Activated T-cell treated with anti-CD3 and anti-CD28 coated beads for 1 hour (primary cell): ENCODE measurements around the gene TGM1.
"Not testable (repeated sequence)": the region's sequence is repeated elsewhere in the genome, so short reads cannot be mapped to it uniquely, and the experiment has no call there.

Experiments
- DNase-seq: peaks from one replicate; pipeline ENCODE4 v3.0.0-alpha.2; 2020; ENCODE audit warnings: low read depth

TGM1 gene

DNA sequence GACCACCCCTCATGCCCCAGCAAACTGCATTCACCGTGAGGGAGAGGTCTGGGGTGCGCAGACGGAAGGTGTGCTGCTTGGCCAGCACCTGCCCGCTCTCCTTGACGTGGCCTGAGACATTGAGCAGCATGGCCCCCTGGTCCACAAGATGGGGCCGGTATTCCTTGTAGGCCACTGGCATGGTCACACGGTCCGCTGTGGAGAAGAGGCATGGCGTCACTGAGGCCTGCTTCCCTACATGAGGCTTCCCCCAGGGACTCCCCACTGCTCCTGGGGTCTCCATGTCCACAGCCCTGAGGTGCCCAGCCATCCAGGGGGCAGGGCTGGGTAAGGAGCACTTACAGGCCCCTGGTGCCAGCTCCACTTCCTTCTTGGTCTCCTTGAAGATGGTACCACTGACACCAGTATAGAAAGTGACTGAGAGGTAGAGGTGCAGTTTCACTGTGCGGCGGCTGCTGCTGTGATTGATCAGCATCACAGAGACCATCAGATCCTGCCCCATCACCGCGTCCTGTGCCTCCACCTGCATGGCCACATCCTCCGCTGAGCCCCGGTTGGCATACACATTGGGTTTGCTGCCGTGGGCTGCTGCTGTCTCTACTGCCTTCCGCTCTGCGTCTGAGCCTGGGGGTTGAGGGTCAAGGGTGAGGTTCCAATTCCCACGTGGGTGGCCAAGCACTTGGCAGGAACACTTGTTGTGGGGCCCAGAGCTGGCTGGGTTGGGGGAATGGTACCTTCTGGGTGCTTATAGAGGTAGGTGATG lies 8.2 kb downstream of the TGM1 start:
- no peak for DNase-seq

DNA sequence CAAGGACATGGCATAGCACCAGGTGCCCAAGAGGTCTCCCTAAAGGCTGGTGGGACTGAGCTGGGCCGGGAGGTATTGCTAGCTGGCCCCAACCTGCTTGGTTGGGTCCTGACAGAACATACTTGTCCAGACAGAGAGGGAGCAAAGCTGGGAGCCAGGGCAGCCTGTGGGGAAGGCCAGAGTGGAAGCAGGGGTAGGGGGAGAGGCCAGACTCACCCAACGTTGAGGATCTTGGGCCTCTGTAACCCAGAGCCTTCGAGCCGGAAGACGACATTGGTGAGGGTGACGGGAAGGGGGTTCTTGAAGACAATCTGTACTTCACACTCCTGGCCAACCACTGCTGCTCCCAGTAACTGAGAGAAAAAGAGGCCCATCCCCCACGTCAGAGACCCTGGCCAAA lies 9.0 kb downstream of the TGM1 start:
- no peak for DNase-seq

DNA sequence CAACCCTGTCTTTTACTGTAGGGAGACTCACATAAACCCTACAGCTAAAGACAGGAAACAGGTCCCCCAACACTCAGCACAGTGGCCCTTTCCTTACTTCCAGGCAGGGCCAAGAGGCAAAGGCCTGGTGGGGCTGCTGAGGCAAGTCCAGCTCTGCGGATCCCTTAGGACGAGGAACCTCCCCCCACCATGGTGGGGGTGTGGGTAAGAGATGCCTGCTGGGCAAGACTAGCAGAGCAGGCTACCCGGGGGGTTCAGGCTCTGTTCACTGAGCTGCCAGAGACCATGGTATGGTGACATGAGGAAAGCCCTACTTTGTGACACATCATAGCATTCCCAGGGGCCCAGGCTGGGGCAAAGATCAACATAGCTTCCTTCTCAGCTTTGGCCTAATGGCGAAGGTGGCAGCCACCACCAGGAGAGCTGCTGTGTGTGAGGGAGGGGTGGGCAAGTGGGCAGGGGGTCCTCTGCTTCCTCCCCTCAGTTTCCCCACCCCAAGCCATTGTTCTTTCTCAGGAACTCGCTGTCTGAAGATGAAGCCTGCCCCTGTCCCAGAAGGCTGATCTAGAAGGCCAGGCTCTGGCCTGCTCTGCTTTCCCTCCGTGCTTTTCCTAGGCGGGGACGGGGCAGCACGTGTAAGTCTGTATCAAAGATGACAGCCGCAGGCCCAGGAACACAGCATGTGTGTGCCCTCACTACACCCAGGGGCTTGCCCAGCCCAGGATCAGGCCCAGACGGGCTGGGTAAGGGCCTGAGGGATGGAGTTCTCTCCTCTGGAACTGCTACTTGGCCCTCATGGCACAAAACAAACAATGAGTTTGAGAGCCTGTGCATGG lies 10.5 kb downstream of the TGM1 start:
- DNase-seq = no peak

DNA sequence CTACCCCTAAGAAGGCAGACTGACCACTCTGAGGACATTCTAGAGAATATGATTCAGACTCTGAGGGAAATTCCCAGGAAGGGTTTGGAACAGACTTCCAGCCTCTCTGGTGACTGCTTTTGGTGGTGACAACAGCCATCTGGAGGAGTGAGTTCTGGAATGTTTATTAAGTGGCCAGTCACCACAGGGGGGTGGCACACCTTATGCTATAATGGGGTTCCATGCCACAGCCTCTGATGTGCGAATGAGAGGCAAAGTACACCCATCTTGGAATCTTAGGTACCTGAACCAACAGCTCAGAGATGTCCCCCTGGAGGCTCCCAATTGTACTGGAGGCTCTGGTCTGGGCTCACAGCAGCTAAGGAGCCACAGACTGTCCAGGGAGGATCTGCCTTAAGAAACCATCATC lies 11.1 kb downstream of the TGM1 start:
- DNase-seq = no peak

DNA sequence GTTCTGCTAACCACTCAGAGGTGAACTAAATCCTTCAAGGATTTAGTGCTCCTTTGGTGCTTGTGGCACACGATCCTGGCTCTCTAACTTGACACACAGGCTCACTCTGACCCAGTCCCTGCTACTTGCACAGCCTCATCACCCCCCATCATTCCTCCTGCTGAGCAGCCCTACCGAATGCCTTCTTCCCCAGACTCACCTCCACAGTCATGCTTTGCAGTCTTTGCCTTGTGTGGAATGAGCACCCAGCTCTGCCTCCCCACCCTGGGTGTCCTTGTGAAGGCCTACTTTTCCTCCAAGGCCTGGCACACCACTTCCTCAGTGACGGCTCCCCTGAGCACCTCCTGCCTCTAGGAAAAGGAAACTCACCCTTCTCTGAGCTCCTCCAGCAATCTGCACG lies 12.6 kb downstream of the TGM1 start:
- no peak for DNase-seq

DNA sequence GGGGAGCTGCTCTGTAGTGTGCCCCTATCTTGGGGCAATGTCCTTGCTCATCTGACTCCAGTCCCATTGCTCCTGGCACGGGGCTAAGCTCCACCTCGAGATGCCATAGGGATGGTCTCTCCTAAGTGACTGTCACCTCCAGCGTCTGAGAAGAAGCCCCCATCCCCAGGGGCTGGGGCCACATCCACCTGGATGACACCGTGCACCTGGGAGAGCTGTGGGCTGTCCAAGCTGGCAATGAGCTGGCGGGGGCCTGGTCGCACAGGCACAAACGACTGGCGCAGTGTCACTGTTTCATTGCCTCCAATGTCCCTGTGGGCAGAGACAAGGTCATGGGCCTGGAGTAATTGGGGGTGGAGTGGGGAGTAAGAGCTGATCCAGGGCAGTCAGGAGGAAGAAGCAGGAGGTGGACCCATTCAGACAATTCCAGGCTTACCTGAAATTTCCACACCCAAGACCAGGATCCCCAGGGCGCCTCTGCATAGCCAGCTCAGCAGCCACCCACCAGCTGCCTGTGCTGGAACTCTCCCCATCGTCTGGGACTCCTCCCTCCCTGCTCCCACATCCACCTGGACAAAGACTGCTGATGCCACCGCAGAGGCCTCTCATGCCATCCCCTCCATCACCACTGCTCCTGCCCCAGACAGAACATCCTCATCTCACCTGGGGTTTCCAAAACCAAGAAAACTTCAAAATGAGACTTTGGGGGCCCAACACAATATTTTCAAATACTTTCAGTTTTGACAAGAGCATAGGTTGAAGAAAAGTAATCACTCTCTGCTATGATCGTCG lies 13.6 kb downstream of the TGM1 start:
- no peak for DNase-seq

DNA sequence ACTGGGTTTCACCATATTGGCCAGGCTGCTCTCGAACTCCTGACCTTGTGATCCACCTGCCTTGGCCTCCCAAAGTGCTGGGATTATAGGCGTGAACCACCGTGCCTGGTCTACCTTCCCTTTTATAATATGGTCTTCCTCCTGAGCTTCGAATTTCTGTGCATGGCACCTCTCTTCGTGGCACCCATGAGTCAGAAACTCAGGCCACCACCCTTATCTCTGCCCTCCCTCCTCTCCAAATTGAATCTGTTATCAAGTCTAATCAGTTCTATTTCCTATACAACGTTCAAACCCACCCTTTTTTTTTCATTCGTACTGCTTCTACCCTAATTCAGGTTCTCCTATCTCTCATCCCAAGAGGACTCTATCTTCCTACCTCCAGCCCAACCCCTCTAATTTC lies 15.6 kb downstream of the TGM1 start:
- no peak for DNase-seq

DNA sequence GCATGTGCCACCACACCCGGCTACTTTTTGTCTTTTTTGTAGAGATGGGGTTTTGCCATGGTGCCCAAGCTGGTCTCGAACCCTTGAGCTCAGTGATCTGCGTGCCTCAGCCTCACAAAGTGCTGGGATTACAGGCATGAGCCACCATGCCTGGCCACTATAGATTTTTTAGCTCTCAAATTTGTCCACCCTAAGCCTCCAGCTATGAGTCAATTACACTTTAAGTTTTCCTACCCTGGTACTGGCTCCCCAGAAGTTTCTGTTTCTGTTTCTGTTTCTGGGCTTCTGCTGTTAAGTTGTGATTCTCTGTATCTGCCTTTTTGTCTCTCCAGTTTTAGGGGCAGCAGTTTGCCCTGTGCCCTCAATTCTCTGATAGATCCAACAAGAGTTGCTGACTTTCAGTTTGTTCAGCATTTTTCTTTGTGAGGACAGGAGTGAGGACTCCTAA lies 16.2 kb downstream of the TGM1 start:
- no peak for DNase-seq

DNA sequence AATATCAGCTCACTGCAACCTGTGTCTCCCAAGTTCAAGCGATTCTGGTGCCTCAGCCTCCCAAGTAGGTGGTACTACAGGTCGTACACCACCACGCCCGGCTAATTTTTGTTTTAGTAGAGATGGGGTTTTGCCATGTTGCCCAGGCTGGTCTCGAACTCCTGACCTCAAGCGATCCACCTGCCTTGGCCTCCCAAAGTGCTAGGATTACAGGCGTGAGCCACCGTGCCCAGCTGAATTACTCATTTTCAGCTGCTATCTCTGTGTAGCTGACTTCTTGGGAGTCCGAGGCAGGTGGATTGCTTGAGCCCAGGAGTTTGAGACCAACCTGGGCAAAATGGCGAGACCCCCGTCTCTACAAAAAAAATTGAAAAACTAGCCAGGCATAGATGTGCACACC lies 17.6 kb downstream of the TGM1 start:
- not testable (repeated sequence) for DNase-seq

DNA sequence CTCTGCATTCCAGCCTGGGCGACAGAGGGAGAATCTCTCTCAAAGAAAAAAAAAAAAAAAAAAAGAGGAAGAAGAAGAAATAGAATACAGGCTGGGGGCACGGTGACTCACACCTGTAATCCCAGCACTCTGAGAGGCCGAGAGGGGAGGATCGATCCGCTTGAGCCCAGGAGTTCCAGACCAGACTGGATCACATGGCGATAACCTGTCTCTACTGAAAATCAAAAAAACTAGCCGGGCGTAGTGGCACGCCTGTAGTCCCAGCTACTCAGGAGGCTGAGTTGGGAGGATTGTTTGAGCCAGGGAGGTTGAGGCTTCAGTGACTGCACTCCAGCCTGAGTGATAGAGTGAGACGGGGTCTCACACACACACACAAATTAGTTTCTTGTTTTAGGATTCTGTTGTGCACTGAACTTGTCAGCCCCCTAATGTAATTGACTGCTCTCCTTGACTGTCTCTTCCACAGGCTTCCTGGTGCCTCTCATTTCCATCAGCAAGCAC lies 19.6 kb downstream of the TGM1 start:
- DNase-seq = no peak

DNA sequence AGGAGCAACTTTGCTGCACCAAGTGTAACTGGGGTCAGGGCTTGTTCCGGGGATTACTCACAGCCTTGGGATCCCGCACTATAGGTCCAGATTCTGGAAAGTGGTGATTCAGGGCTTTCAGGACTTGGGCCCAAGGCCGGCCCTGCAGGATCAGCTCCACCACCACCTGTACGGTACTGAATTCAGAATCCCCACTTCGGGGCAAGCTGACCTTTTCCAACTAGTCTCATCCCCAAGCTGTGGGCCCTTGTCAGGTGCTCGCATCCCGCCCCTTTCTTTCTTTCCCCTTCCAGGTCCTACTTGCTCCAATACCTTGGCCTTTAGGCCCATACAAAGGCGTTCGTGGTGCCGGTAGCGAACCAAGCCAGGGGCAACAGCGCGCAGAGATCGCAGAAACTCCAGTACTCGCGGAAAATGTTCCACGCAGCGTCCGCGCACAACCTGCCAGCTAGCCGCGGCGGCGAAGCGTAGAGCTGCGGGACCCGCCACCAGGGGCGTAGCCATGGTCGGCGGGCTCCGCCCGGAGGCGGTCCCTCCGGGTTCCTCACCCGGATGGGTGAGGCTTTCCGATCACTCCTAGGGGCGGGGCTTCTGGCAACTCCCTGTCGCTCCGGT lies 21.0 kb downstream of the TGM1 start:
- peak; percentile 92 for DNase-seq

DNA sequence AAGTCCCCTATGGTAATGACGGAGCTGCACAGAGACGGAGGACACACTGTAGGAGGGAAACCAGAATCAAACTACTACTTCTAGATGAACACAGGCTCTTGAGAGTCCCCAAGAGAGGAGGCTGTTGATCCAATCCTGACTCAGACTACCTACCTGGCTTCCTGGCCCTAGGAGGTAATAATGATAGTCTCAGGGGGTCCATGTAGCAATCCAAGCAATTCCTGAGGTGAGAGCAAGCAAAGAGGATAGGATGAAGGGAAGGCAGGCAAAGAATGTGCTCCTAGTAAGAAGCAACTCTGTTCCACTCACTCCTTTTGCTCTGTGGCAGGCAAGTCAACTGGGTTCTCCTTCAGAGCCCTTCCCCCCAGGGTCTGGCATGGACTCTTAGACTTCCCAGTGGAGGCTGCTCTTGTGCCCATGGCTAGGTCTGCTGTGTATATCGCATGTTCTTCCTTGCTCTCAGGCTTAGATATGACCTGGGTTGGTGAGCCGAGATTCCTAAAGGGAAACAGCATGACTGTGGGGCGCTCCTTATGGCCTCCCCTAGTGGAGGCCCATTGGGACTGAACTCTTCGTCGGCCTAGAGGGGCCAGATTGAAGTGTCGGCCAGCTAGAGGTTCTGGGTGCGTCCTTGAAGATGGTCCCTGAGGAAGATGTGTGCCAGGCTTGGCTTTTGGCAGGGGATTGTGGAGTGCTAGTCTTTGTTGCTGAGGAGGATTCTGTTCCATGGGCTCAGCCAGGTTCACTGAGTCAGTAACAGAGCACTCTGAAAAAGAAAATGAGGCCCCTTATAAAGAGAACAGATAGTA lies 22.7 kb downstream of the TGM1 start:
- no peak for DNase-seq

DNA sequence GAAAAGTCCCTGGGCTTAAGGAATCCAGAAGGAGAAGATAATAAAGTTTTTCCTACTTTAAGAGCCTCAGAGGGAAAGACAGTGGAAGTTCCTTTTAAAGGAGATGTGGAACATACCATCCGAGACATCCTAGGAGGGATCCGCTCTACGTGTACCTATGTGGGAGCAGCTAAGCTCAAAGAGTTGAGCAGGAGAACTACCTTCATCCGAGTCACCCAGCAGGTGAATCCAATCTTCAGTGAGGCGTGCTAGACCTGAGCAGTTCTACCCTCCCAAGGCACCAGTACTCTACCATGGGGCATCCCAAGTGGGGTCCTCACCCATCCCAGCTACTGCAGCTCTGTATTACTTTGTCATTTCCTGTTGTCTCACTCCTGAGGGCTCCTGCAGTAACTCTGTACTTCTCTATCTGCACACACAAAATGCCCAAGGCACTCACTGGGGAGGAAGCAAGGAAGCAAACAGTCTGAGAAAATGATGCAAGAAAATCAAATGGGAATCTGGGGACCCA lies 24.4 kb downstream of the TGM1 start:
- DNase-seq = no peak

DNA sequence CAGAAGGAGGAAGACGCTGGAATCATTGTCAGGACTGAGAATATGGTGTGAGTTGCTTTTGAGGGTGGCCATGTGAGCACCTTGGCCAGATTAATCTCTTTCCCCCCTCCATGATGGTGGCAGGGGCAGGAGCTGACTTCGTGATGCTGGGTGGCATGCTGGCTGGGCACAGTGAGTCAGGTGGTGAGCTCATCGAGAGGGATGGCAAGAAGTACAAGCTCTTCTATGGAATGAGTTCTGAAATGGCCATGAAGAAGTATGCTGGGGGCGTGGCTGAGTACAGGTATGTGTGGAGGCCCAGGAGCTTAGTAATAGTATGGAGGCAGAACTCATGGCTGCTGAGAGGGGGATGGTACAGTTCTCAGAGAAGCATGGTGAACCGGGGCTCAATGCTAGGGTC lies 24.9 kb downstream of the TGM1 start:
- DNase-seq = no peak

DNA sequence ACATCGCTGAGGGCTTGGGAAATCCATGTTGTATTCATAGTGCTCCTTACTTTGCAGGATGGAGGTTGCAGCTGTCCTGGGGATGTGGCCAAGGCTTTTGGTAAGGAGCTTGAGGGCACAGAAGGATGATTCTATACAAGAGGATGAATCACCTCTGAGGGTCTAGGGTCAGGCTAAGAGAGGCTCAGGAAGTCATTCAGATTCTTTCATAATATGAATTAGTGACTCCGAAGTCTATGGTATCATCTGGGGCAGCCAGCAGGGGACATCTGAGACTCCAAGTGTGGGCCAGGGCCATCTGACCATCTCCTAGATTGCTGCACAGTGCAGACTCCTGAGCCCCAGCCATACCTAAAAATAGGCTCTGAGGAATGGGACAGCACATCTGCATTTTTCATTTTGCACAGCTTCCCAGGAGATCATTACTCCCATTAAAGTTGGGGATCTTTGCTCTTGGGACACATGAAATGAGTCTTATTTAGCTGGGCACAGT lies 25.5 kb downstream of the TGM1 start:
- DNase-seq = no peak

DNA sequence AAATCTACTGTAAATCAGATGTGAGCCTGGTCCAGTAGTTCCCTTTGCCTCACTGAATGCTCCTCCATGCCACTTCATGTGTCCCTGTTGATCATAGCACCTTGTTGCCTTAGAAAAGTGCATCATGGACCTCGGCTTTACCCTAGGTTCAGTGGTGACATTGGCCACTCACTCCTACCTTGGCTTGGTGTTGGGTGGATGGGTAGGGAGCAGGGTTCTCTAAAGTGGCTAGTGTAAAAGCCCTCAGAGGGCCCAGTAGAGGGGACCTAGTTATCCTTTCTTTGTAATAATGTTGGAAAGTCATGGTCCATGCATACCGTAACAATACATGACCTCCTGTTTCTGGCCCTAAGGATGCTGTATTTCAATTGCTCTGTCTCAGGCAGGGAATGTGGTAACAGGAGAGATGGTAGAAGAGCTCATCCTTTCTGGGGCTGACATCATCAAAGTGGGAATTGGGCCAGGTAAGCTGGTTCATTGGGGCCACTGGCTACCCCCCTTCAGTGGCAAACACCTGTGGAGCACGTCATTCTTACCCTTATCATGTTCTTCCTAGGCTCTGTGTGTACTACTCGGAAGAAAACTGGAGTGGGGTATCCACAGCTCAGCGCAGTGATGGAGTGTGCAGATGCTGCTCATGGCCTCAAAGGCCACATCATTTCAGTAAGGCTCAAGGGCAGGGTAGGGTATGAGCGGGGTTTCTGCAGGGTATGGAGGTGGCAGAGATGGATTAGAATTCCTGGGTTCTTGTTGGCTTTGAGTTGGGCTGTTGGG lies 26.1 kb downstream of the TGM1 start:
- no peak for DNase-seq

DNA sequence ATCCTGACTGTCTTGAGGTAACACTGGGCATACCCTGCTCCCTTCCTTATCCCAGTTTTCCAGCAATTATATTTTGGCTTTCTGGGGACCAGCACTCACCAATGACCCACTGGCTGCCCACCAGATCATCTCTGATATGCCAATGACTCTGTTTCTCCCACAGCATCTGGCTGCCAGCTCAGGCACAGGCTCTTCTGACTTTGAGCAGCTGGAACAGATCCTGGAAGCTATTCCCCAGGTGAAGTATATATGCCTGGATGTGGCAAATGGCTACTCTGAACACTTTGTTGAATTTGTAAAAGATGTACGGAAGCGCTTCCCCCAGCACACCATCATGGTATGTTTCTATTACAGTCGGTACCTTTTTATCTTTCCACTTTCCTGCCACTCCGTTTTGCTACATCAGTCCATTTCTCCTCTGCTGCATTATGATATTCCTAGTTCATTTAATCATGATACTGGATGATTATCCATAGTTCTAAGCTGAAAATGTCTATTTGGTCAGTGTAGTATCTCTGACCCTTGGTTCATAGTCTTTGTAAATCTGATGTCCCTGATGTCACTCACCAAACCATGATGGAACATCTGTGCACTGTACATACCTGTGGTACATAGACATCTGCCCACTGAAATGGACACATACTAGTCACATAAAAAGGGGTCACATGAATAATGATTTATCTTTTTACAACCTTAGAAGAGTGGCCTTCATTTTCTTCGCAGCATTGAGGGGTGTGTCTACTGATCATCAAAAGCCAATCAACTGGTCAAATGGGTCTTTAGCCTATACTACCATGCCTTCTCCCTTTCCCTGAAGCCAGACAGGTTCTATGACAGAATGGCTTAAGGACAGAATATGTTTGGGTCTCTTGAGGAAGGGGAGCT lies 26.9 kb downstream of the TGM1 start:
- no peak for DNase-seq

DNA sequence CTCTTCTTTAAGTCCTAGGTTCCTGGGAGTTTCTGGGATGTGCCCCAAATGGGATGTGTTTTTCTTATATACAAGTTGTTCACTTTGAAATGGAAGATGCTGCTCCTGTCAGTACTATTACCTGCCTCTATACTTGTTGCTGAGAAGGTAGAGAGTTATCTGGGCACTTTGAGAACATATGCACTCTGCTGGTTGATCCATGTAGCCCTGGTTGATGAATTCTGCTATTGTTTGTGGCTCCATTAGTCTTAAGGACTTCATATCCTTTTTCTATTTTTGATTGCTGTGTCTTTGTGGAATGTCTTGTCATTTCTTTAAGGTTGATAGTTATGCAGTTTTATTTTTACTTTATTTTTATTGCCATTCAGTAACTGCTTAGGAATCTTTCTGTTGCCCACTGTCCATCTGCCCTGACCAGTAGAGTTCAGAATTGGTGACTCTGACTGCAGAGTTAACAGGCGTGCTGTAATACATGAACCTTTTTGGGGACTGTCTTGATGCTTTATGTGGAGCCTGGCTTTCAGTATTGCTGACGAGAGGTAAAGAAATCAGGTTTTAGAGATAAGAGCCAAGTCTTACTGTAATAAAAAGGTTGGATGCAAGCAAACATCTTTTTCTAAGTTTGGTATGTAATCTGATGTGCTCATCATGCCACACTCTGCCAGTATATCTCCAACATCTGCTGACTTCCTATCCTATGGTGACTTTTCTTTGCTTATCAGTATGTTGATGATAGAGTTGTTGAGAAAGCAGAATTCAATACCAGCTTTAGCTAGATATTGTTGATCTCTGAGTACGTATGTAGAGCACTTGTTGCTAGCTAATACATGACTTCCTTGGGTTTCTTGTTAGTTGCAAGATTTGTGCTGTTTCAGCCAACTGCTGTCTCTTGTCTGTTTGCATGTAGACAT lies 28.6 kb downstream of the TGM1 start:
- DNase-seq = no peak
